MCF 10A (cell line): ENCODE results near the gene WWOX. TPM values are rescaled to one million over a fixed set of nuclear protein-coding genes. Genes with fewer than 3 reads are reported as not detected.

ENCODE experiments used
- BruUV-seq: library from RNA; stranded (reverse); fragments of 400-500 nt; replicated peaks from 2 replicates; lab custom pipeline; 2021; lab: Mats Ljungman, UMichigan
- CTCF ChIA-PET: fragments of 300-600 bp; sonication (Branson Sonifier 250); formaldehyde crosslinking; extraction: SDS; loops from one replicate; lab custom pipeline; 2021; ENCODE audit warnings: antibody characterized with exemption, inconsistent platforms; lab: Yijun Ruan, JAX
- POLR2A ChIA-PET: fragments of 300-600, 350-650 bp; sonication (Branson Sonifier 250); formaldehyde crosslinking; extraction: SDS; loops from one replicate; lab custom pipeline; 2020; ENCODE audit warnings: antibody characterized with exemption, inconsistent platforms; lab: Yijun Ruan, JAX
- DNase-seq: peaks from one replicate; pipeline ENCODE4 v3.0.0-alpha.2; 2018; ENCODE audit not compliant: unreplicated experiment
- H3K27ac Mint-ChIP-seq: one replicate; pipeline ENCODE4 v1.8.0; 2022; ENCODE audit warnings: mild to moderate bottlenecking, low read depth, mixed read lengths; ENCODE audit not compliant: unreplicated experiment
- H3K27me3 Mint-ChIP-seq: one replicate; pipeline ENCODE4 v1.8.0; 2022; ENCODE audit warnings: mixed read lengths; ENCODE audit not compliant: insufficient read depth, unreplicated experiment
- H3K36me3 Mint-ChIP-seq: one replicate; pipeline ENCODE4 v1.8.0; 2022; ENCODE audit warnings: mild to moderate bottlenecking, moderate library complexity, mixed read lengths; ENCODE audit not compliant: insufficient read depth, unreplicated experiment
- H3K4me1 Mint-ChIP-seq: one replicate; pipeline ENCODE4 v1.8.0; 2022; ENCODE audit warnings: mixed read lengths; ENCODE audit not compliant: insufficient read depth, unreplicated experiment
- H3K4me3 Mint-ChIP-seq: one replicate; pipeline ENCODE4 v1.8.0; 2022; ENCODE audit warnings: mild to moderate bottlenecking, moderate library complexity, mixed read lengths; ENCODE audit not compliant: unreplicated experiment
- H3K9me3 Mint-ChIP-seq: one replicate; pipeline ENCODE4 v1.8.0; 2022; ENCODE audit warnings: mixed read lengths; ENCODE audit not compliant: unreplicated experiment
- intact Hi-C: fragments of 100-400 bp; cut with micrococcal nuclease; formaldehyde crosslinking; loops from 2 replicates; pipeline ENCODE4 v1.14.1; 2022
- total RNA-seq: library from RNA; stranded (reverse); gene quantifications from 2 replicates; pipeline ENCODE4 v1.2.3, GENCODE V29; 2022
- TF ChIP-seq, protein P1 (sequence below): fragments of 200-600 bp; IDR thresholded peaks from one replicate; pipeline ENCODE4 v1.8.0; 2022; ENCODE audit warnings: antibody characterized with exemption, mild to moderate bottlenecking; ENCODE audit not compliant: unreplicated experiment

The WWOX gene
- total RNA-seq, 1 experiment from 2014 or later, result 18.1 TPM

DNA sequence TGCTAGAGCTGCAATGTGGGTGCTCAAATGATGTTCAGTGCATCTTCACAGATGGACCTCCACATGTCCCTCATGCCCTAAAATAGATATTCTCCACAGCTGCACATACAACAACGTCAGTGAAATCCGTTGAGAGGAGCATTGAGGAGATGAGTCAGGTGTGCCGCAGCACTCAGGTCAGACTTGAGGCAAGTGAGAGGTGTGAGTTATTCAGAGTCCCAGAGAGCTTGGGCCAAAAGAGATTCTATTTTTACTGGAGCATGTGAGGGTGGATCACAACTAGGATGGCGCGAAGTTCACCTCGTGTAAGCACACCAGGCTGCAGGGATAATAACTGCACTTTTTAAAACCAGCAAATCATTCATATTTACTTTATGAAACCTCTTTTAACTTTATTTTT lies 855.8 kb downstream of the WWOX start:
- Mint-ChIP-seq H3K27ac (no peak overlapping the region), H3K4me3 (no peak overlapping the region), H3K36me3 (no peaks in the 10 kb centered on the region), H3K4me1 (no peaks in the 10 kb centered on the region), H3K27me3 (peaks cover 11% of the 10 kb centered on the region), H3K9me3 (no peaks in the 10 kb centered on the region)
- CTCF ChIA-PET, result interaction anchor here (0.5 kb wide), 1 partner anchor 380 kb away, joined by 4 read pairs; no protein-coding TSS in a partner anchor
- POLR2A ChIA-PET, result interaction anchor here (0.7 kb wide), 1 partner anchor 88 kb away, joined by 3 read pairs; no protein-coding TSS in a partner anchor
- no peak for DNase-seq
- TF ChIP-seq, protein P1, sequence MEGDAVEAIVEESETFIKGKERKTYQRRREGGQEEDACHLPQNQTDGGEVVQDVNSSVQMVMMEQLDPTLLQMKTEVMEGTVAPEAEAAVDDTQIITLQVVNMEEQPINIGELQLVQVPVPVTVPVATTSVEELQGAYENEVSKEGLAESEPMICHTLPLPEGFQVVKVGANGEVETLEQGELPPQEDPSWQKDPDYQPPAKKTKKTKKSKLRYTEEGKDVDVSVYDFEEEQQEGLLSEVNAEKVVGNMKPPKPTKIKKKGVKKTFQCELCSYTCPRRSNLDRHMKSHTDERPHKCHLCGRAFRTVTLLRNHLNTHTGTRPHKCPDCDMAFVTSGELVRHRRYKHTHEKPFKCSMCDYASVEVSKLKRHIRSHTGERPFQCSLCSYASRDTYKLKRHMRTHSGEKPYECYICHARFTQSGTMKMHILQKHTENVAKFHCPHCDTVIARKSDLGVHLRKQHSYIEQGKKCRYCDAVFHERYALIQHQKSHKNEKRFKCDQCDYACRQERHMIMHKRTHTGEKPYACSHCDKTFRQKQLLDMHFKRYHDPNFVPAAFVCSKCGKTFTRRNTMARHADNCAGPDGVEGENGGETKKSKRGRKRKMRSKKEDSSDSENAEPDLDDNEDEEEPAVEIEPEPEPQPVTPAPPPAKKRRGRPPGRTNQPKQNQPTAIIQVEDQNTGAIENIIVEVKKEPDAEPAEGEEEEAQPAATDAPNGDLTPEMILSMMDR, result no peak
- no TSS peak for BruUV-seq
- intact Hi-C loops, result no loop called here

DNA sequence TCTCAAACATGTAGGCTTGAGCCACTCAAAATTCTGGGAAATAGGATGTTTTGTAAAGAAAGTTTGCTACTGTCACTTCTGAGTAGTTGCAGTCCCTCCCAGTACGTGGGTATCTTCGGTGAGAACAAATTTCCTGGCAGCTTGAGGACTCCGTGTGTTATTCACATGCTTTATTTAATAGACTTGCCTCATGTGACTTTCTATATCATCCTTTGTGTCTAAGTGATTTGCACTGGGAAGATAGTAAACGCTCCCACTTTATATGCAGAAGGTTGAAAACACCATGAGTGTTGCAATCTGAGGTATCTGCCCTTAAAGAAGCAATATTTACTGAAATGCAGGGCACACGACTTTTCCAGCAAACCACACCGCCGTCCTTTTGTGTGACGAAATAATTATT lies 857.4 kb downstream of the WWOX start:
- intact Hi-C loops, result no loop called here
- Mint-ChIP-seq H3K4me3 (no peak overlapping the region), H3K9me3 (peaks cover 7% of the 10 kb centered on the region), H3K27ac (no peak overlapping the region), H3K4me1 (no peaks in the 10 kb centered on the region), H3K36me3 (no peaks in the 10 kb centered on the region), H3K27me3 (peaks cover 11% of the 10 kb centered on the region)
- ChIA-PET POLR2A (no interaction called here), CTCF (interaction anchor here (0.5 kb wide), 1 partner anchor 672 kb away, joined by 3 read pairs; no protein-coding TSS in a partner anchor)
- no TSS peak for BruUV-seq
- TF ChIP-seq, protein P1, result no peak
- no peak for DNase-seq

DNA sequence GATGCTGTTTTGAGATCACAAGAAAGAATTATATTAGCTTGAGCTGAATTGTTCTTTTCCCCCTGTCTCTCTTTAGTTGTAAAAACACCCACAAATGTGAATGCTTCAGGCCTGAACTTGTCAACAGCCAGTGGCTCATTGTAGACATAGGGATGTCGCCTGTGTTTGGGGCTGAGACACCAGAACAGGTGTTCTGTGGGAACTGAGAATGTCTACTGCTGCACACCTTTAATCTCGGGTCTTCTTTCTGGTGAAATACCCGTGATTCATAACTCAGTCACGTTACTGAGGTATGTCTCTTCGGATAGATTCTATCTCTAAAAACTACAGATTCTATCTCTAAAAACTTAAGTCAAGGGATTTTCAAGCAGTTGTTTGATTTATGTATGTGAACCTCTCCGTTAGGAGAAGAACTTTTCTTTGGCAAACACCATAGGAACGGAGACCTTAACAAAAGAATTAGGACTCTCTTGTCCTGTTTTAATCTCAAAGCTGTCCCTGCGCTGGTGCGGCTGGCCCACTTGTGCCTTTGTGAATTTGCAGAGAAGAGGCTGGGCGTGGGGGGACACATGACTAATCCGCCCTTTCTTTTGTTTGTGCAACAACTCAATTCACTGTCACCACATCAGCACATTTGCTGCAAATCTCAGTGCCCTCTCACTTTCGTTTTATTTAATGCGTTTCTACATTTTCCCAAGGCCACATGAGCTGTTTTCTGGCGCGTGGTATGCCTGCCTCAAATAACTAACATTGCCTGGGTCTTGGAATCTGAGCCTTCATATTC lies 858.1 kb downstream of the WWOX start:
- no peak for DNase-seq
- TF ChIP-seq, protein P1, result no peak
- H3K36me3 Mint-ChIP-seq, result no peaks in the 10 kb centered on the region
- no peak overlapping the region for H3K27ac Mint-ChIP-seq
- no TSS peak for BruUV-seq
- no peak overlapping the region for H3K4me3 Mint-ChIP-seq
- POLR2A ChIA-PET, result no interaction called here
- intact Hi-C loops, result no loop called here
- H3K4me1 Mint-ChIP-seq, result no peaks in the 10 kb centered on the region
- CTCF ChIA-PET, result interaction anchor here (0.5 to 1.1 kb wide), 3 partner anchors 26 to 672 kb away, joined by 3 read pairs; no protein-coding TSS in a partner anchor
- peaks cover 11% of the 10 kb centered on the region for H3K27me3 Mint-ChIP-seq
- H3K9me3 Mint-ChIP-seq, result peaks cover 7% of the 10 kb centered on the region

DNA sequence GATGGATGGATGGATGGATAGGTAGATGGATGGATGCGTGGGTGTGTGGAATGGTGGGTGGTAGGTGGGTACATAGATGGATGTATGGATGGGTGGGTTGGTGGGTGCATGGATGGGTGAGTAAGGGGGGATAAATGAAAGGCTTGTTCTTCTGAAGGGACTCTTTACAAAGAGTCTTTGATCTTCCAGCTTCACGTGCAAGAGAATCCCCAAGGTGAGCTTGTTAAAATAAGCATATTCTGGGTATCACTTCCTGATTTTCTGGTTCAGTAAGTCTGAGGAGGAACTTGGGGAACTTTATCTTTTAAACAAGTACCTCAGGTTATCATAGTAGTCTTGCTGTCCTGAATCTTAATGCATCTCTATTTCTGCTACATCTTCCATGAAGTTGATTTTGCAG lies 862.0 kb downstream of the WWOX start:
- H3K9me3 Mint-ChIP-seq, result peaks cover 15% of the 10 kb centered on the region
- TF ChIP-seq, protein P1, result no peak
- POLR2A ChIA-PET, result no interaction called here
- H3K27me3 Mint-ChIP-seq, result no peaks in the 10 kb centered on the region
- H3K27ac Mint-ChIP-seq, result no peak overlapping the region
- BruUV-seq, result no TSS peak
- CTCF ChIA-PET, result interaction anchor here (0.7 to 1.3 kb wide), 2 partner anchors 13 to 1505 kb away, joined by 3 to 4 read pairs; no protein-coding TSS in a partner anchor
- H3K4me1 Mint-ChIP-seq, result no peaks in the 10 kb centered on the region
- intact Hi-C loops, result no loop called here
- H3K36me3 Mint-ChIP-seq, result no peaks in the 10 kb centered on the region
- no peak for DNase-seq
- H3K4me3 Mint-ChIP-seq, result no peak overlapping the region
